ENCODE data around the gene NR3C1.

NR3C1 gene

DNA sequence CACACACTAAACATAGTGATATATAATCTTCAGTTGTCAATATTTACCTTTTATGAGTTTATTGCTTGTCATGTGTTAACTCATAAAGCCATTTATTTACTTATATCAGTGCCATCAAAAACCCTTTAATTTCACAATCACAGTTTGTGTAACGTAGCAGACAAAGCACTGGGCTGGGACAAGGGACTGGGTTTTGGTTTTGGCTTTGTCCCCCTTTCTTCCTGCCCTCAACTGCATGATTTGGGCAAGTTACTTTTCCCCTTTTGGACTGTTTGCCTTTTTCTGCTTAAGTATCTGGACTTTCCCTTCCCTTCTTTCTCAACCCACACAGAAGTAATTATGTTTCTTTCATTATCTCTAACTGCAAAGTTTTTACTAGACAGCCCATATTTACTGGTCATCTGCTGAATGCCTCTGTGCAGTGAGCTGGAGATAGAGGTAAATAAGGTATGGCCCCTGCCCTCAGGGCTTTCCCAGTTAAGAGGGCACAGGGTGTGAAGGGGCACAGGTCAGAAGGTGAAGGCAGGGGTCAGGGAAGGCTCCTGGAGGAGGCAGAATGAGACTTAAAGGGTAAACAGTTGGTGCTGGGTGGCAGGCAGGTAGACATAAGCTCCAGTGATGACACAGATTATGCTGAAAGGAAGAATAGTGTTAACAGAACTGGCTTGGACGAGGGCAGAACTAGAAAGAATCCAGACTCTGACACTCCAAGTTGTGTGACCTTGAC, 14.8 kb upstream of the NR3C1 start:
- DNase-seq: no peak

DNA sequence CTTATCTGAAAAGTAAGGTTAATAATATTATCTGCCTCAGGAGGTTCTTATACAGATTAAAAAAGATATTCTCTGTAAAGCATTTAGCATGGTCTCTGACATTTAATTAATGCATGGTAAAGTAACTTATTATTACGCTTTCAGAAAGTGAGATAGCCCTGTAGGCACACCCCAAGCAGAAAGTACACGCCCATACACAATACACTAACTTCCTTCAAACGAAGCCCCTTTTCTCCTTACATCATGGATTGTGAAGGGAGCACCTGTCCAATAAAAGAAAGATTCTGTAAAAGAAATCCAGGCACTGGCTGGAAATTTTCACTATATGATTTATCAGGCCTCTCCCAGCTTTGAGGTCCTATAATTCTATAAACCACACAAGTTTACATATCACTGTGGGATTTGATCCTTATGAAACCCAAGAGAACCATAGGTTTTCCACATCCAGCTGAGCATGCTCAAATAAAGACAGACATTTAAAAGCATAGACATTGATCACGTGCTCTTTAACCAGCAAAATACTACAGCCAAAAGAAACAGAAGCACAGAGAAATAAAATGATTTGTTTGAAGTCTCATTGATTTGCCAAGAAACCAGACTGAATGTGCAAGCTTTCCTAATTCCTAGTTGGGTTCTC, 14.1 kb upstream of the NR3C1 start:
- DNase-seq: no peak

DNA sequence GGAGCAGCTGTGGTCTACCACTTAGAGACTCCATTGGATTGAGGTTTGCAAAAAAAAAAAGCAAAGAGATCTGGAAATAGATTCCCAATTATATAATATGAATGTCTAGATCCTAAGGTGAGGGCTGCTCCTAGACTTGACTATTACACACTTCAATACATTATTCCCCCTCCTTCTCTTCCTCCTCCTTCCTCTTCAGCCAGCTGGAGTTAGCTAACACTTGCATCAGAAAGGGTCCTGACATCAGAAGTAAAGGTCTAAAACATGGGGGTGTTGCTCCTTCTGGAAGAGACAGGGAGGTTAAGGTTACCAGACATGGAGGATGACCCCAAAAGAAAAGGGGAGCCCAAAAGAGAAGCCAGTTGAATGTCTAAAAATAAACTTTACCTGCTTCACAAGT, 12.9 kb upstream of the NR3C1 start:
- no peak for DNase-seq

DNA sequence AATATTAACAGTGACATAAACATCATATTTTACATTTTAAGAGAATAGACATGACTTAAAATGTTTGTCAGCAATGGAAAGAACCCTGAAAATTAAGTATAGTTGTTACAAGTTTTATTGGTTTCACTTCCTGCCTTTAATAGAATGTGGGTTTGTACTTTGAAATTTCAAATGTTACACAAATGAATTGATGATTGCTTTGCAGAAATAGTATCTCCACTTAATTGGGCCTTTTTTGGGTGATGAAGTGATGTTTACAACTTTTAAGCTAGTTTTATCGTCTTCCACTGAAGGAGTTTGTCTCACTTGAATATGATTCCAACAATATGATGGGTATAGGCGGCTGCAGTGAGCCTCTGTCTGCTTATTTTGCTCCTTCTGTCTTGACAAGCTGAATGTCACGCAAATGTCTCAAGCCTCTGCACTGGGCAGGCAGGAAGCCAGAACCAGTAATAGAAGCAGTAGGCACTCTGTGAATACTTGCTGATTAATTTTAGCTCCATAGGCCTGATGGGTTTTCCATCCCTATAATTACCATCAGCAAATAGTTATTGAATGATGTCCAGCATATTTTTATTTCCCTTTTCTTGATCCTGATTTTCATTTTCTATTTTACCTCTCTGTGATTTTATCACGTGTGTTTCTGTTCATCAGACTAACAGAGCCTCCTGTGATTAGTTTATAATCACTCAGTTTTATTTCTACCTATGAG, 10.6 kb upstream of the NR3C1 start:
- DNase-seq: no peak

DNA sequence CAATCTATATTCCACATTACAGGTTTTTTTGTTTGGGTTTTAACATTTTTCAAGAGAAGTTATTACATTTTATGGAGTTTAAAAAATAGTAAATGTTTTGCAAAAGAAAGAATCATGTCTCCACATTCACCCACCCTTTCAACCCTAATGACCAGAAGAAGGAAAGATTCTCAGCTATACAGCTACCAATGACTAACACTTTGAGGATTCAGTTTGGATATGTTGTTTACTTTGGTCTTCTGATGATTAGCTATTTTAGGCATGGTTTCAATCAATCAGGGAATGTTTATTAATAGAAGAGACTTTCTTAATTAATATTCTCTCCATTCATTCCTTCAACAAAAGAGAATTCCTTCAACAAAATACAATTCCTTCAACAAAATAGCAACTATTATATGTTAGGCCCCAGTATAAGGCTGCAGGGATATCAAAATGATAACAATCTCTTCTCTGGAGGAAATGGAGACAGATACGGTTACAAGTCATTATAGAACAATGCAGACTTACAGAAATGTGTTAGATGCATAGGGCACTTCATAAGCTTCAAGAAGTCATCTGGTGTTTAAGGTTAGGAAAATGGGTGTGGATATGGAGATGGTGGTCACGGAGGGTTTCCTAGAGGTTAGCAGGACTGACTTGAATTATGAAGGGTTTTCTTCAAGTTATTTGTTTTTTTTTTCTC, 9.3 kb upstream of the NR3C1 start:
- no peak for DNase-seq

DNA sequence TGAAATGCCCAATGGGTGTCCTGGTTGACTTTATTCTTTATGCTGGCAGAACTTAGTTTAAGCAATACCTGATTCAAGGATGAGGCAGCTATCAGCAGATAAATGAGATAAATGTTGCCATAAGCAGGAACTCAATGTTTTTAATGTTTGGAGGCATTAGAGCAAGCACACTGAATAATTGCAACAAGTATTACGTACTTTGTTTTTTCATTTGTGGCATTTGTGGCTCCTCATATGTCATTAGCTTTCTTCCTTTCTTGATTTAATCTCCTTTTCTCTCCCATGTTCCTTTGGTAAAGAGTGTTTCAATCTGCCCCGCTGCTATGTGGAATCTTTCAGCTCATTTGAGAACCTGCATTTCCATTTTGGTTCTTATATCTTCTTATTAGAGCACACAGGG, 6.4 kb upstream of the NR3C1 start:
- no peak for DNase-seq

DNA sequence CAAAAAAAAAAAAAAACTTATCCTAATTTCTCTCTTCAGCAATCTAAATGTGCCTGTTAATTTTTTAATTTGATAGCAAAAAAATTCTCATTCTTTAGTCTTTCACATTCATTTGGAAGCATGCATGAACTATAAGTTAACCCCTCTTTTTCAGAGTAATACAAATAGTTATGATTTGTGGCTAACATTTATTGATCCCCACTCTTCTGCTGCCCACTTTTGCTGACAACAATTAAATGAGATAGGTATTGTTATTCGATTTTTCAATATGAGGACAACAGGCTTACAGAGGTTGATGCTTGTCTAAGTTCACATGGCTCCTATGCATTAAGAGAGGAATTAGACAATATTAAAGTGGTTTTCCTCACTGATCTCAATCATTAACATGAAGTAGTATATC, 2.9 kb upstream of the NR3C1 start:
- no peak for DNase-seq

DNA sequence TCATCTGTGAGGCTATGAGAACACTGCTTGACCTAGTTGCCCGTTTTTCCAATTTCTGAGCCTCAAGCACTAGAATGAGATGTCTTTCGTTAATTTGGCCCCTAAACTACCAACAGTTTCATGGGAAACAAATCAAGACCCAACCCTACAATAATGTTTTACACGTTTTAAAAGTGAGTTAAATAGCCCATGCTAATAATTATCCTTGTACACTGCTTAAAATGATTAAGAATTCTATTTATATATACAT, 2.3 kb upstream of the NR3C1 start:
- no peak for DNase-seq

DNA sequence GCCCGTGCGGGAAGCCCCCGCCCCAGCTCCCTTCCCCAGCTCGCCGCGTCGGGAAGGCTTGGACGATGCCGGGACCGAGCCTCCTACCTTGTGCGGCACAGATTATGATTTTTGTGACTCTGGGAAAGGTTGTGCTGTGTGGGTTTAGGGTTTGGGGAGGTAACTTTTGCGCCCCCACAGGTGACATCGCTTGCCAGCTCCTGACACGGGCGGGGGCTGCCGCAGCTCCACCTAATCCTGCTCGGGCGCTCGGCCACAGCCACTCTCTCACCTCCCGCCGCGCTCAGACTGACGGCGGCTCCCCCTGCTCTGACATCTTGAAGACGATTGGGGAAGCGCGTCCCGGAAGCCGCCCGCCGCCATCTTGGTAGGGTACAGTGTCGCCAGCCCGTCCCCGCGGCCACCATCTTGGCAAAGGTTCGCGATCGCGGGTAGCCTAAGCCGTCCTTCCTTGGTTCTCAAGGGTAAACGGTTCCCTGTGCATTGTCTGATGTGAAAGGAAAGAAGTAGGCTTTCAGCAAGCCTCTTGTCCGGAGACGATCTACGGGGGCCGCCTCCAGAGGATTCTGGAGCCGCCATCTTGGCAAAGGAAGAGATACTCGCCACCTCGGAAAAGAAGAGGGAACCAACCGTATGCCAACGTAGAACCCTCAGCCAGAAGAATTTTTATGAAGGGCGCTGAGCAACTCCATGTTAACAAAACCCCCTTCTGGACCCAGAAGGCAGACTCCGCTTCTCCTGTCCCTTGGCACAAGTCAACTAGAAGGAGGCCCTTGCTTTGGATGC, 1.8 kb upstream of the NR3C1 start:
- peak; percentile 15 for DNase-seq

DNA sequence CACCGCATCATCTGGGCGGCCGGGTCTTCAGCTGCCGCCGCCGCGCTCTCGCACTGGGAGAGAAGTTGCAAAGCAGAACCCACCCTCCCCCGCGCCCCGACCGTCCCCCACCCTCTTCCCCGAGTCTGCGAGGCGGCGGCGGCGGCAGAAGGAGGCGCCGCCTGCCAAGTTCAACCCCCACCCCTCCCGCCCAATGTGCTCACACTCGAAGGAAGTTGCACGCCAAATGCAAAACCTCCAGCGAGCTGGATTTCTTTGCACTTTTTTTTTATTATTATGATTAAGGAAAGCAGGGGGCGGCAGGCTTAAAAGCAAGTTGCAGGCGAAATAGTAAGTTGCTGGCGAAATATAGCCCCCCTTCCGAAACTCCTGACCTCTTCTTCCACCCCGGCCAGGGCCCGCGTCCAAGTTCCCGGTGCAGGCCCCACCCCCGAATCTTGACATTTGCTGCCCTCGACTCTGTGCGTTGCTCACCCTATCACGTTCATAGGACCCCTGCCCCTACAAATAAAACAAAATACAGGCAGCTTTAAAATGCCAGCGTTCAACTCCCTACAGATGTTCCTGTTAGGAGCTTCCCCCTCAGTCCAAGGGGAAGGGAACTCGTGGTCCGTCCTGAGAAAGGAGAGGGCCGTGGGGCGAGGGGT, 1.1 kb upstream of the NR3C1 start:
- peak; percentile 23 for DNase-seq

DNA sequence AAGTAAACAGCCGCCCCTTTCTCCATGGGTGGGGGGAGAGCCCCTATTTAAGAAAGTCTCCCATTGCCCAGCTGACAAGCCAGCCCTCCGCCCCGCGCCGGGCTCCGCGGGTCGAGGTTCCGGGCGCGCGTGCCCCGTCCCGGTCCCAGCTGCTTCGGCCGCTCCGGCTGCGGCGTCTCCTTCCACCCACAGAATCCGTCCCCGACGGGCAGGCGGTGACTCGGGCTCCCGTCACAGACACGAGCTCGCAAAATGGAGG, 223 bp downstream of the NR3C1 start:
- no peak for DNase-seq

DNA sequence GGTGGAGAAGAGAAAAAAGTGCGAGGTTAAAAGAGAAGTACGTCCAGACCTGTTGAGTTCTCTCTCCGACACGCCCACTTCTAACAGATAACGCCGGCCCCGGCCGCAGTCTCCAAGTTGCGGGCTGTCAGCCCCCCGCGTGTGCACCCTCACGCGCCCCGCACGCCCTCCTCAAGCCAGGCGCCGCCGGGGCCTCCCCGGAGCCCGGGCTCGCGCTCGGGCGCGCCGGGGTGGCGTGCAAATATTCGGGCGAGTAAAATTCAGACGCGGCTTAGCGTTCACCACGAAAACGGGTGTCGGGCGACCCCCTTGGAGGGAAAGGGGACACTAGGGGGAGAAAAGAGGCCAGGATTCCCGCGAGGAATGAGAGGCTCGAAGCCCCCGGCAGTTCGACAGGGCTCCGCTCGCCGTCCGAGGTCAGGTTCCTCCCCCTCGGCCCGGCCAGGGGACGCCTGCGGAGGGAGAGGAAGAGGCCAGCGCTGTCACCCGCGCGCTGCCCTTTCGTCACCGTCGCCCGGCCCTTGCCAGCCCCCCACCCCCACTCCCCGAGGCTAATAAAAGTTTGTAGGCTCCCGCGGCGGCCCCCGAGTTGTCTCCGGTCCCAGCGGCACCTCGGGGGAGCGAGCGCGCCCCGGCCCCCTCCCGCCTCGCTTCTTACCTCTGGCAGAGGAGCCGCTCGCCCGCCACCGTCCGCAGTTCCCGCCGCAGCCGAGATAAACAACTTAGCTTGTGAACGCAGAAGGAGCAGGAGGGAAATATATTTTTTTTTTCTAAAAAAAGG, 743 bp downstream of the NR3C1 start:
- peak; percentile 49 for DNase-seq

DNA sequence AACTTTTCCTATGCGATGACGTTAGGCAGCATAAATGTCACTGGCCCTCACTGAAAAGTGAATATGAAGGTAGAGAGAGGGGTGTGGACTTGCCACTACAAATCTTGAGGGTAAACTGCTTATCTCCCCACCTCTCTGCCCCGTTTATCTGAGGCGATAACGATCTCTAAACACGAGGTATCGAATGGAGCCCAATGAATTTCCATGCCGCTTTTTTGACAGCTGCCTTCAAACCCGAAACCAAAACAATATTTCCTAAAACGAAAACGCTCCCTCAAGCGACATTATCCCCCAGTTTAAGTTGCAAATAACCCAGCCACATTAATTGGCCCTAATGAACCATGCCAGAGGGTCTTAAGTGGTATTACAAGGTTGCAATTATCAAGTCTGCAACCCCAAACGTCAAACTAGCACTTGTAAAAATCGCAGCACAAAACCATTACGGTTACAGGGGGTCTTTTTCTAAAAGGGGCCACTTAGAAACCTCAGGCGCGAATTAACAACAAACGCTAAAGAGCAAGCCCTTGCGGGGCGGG, 1.4 kb downstream of the NR3C1 start:
- DNase-seq: no peak

DNA sequence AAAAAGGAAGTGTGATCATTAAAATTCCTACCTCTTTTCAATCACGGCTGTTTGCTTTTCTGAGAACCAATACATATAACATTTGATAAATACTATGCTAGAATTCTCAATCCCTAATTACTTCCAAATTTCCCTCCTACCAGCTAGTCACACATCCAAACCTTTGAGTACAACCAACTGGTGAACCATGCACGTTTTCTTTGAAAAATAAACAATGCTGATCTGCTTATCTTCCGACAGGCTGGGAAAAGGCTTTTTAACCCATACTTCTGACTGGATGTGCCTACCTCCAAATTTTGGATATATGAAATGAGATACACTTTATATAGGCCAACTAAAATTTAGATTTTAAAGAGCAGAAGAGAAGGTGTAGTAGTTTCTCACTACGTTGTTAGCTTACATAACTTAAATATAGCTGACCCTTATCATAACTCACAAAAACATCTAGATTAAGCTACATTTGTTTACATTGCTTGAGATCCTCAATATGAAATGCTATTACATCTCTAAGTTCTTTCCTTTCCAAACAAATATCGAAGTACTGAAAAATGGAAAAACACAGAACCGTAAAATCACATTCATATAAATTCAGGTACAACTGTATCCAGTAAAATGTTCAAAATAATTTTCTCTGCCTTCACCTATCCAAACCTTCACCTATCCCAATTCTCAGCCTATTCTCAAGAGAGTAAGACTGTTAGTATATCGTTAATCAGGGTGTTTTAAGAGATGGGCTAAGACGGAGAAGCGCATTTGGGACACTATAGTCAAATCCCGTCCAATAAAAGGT, 2.1 kb downstream of the NR3C1 start:
- DNase-seq: no peak

DNA sequence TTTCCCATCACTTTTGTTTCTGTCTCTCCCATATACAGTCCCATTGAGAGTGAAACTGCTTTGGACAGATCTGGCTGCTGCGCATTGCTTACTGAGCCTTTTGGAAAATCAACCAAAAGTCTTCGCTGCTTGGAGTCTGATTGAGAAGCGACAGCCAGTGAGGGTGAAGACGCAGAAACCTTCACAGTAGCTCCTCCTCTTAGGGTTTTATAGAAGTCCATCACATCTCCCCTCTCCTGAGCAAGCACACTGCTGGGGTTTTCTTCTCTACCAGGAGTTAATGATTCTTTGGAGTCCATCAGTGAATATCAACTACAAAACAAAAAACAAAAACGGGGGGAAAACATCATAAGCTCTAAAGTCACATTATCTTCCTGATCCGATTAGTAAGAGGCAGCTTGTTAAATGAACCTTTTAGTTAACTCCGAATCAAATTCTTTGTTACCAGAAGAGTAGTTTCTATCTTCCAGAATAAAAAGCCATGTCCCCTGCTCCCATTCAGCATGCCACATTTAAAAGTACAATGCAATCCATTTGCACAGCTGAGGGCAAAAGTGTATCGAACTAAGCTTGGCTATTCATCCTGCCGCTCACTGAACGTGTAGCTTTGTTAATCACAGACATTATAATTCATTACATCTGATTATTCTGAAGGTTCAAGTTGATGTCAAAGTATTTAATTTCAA, 2.8 kb downstream of the NR3C1 start:
- no peak for DNase-seq

DNA sequence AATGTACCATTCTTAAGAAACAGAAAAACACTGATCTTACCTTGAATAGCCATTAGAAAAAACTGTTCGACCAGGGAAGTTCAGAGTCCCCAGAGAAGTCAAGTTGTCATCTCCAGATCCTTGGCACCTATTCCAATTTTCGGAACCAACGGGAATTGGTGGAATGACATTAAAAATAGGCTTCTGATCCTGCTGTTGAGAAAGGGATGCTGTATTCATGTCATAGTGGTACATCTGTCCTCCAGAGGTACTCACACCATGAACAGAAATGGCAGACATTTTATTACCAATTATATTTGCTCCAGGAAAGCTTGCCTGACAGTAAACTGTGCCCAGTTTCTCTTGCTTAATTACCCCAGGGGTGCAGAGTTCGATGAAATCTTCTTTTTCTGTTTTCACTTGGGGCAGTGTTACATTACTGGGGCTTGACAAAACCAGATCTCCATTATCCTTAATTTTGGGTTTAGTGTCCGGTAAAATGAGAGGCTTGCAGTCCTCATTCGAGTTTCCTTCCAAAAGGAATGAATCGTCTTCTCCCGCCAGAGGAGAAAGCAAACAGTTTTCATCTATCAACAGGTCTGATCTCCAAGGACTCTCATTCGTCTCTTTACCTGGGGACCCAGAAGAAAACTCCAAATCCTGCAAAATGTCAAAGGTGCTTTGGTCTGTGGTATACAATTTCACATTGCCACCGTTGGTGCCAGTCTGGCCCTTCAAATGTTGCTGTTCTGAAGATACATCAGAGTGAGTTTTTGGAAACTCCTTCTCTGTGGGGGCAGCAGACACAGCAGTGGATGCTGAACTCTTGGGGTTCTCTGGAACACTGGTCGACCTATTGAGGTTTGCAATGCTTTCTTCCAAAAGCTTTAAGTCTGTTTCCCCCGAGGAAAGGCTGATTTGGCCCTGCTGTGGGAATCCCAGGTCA, 3.6 kb downstream of the NR3C1 start:
- DNase-seq: no peak

DNA sequence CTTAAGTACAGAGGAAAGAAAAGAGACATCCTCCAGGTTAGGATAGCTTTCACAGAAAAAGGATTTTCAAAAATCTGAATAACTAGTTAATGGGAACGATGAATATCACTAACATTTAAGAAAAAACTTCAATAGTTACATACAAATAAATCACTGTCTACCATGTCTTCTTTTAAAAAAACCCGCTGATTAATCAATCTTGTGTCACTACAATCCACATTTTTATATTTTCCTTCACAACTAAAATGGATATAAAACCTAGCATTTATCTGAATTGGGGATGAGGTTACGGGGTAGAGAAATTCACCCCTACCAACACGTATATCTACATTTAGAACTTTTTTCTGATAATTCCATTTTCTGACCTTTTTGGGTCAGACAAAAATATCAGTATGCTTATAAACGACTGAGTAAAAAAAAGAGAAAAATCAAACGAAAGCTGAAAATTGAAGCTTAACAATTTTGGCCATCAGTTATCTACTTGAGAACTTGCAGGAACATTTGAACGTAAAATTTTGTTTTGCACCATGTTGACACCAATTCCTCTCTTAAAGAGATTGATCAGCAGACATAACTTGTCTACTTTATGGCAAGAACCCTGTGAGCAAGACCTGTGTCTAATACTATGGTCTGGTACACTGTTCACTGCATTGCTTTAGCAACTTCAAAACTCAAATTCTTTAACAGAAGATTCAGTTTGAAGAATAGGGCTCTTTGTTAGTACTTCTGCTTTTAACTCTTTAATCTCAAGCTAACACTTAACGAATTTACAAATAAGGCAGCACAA, 4.8 kb downstream of the NR3C1 start:
- no peak for DNase-seq

DNA sequence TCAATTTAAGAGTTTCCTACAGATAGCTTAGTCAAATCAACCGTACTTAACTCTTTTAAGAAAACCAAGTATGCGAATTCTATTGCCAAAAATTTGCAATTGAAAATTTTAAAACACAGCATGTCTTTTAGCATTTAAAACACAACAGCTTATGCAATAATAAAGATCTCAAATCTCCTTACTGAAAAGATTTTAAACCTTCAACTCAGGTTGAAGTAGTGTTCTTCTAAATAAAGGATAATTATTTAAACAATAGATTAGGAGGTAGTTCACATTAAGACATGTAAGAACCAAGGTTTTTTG, 5.5 kb downstream of the NR3C1 start:
- no peak for DNase-seq
